Thymus (tissue), 11 donors: ENCODE measurements around the gene RAB31. TPM values are rescaled to one million over a fixed set of nuclear protein-coding genes. Genes with fewer than 3 reads are reported as not detected.

Source experiments
- DNase-seq, 9 donors: peaks; one replicate each; pipeline ENCODE4 v3.0.0-alpha.2; 2013; ENCODE audit warnings: low spot score in 9 of 9, low read depth in 6 of 9, missing footprints in 1 of 9
- H3K27ac ChIP-seq, 2 donors: one replicate each; pipeline ENCODE4 v1.5.1; 2013; ENCODE audit warnings: control low read depth in 1 of 2, low read depth in 1 of 2, low read length in 1 of 2, mild to moderate bottlenecking in 1 of 2, moderate library complexity in 1 of 2
- H3K27me3 ChIP-seq, 2 donors: one replicate each; pipeline ENCODE4 v1.5.1; 2013; ENCODE audit warnings: low read length in 1 of 2; ENCODE audit not compliant: control insufficient read depth in 2 of 2, insufficient read depth in 1 of 2
- H3K36me3 ChIP-seq, 2 donors: one replicate each; pipeline ENCODE4 v1.5.1; 2013; ENCODE audit warnings: low read length in 1 of 2, mild to moderate bottlenecking in 1 of 2, moderate library complexity in 1 of 2; ENCODE audit not compliant: control insufficient read depth in 2 of 2, insufficient read depth in 2 of 2
- H3K4me1 ChIP-seq, 2 donors: one replicate each; pipeline ENCODE4 v1.5.1; 2013; ENCODE audit warnings: low read length in 2 of 2; ENCODE audit not compliant: control insufficient read depth in 2 of 2, insufficient read depth in 2 of 2
- H3K4me3 ChIP-seq, 2 donors: one replicate each; pipeline ENCODE4 v1.5.1; 2013; ENCODE audit warnings: low read length in 2 of 2, control low read depth in 1 of 2, mild to moderate bottlenecking in 1 of 2
- H3K9me3 ChIP-seq, 2 donors: one replicate each; pipeline ENCODE4 v1.5.1; 2013; ENCODE audit warnings: low read length in 1 of 2, mild to moderate bottlenecking in 1 of 2; ENCODE audit not compliant: control insufficient read depth in 2 of 2, insufficient read depth in 1 of 2
- WGBS: extraction: QIAGEN DNeasy Blood & Tissue Kit; methylation state at CpG from one replicate; pipeline ENCODE4 v1.1.7; 2013; 5-methylcytosine and 5-hydroxymethylcytosine counted together
- polyA plus RNA-seq: library from polyadenylated mRNA; stranded (reverse); fragments of 200-250 nt; gene quantifications from one replicate; pipeline ENCODE4 v1.2.3, GENCODE V29; 2013
- total RNA-seq: library from RNA; stranded (reverse); fragments of 120-200 nt; gene quantifications from one replicate; pipeline ENCODE4 v1.2.4, GENCODE V29; 2013
- donor health status: healthy.

The RAB31 gene
- total and polyA plus RNA-seq, 2 donors: 10.1 to 17.8 TPM

- peaks cover 0 to 4% of the 10 kb centered on the region in 2 donors for H3K4me1 ChIP-seq
- WGBS: 94% methylated on average over 4 of the region's 4 CpGs
- no peaks in the 10 kb centered on the region for H3K9me3 ChIP-seq
- H3K27ac ChIP-seq: no peak overlapping the region
- no peaks in the 10 kb centered on the region for H3K36me3 ChIP-seq
- DNase-seq: no peak
- no peaks in the 10 kb centered on the region for H3K27me3 ChIP-seq
- H3K4me3 ChIP-seq: no peak overlapping the region
Observed at GRCh38 chr18:9820719-9821118, 112.6 kb downstream of the RAB31 start.

GRCh38 chr18:9822587-9823185 is 114.6 kb downstream of the RAB31 start:
- H3K27me3 ChIP-seq: no peaks in the 10 kb centered on the region
- 97% methylated on average over 11 of the region's 11 CpGs for WGBS
- H3K4me3 ChIP-seq: no peak overlapping the region
- DNase-seq: no peak
- H3K27ac ChIP-seq: no peak overlapping the region
- H3K9me3 ChIP-seq: no peaks in the 10 kb centered on the region
- H3K4me1 ChIP-seq: peaks cover 0 to 4% of the 10 kb centered on the region in 2 donors
- H3K36me3 ChIP-seq: no peaks in the 10 kb centered on the region

- DNase-seq: no peak
- H3K36me3 ChIP-seq: no peaks in the 10 kb centered on the region
- no peaks in the 10 kb centered on the region for H3K9me3 ChIP-seq
- H3K27ac ChIP-seq: no peak overlapping the region
- no peaks in the 10 kb centered on the region for H3K27me3 ChIP-seq
- H3K4me3 ChIP-seq: no peak overlapping the region
- WGBS: 84% methylated on average over 4 of the region's 4 CpGs
- peaks cover 0 to 4% of the 10 kb centered on the region in 2 donors for H3K4me1 ChIP-seq
Observed at GRCh38 chr18:9823805-9824473, 115.8 kb downstream of the RAB31 start.

- peaks cover 0 to 4% of the 10 kb centered on the region in 2 donors for H3K4me1 ChIP-seq
- H3K27me3 ChIP-seq: no peaks in the 10 kb centered on the region
- no peak overlapping the region for H3K27ac ChIP-seq
- DNase-seq: no peak
- 95% methylated on average over 3 of the region's 3 CpGs for WGBS
- H3K9me3 ChIP-seq: no peaks in the 10 kb centered on the region
- H3K36me3 ChIP-seq: no peaks in the 10 kb centered on the region
- no peak overlapping the region for H3K4me3 ChIP-seq
Observed at GRCh38 chr18:9824474-9824832, 116.4 kb downstream of the RAB31 start.

GRCh38 chr18:9824952-9825371 is 116.9 kb downstream of the RAB31 start:
- Histone ChIP-seq H3K27me3 (no peaks in the 10 kb centered on the region), H3K4me1 (peaks cover 0 to 4% of the 10 kb centered on the region in 2 donors), H3K36me3 (no peaks in the 10 kb centered on the region), H3K4me3 (no peak overlapping the region), H3K27ac (no peak overlapping the region), H3K9me3 (no peaks in the 10 kb centered on the region)
- WGBS: 97% methylated on average over 3 of the region's 3 CpGs
- DNase-seq: no peak

- H3K36me3 ChIP-seq: no peaks in the 10 kb centered on the region
- DNase-seq: peak in 1 of 9 donors; percentile 18
Observed at GRCh38 chr18:9825571-9826073, 117.5 kb downstream of the RAB31 start.

GRCh38 chr18:9826685-9827084 is 118.6 kb downstream of the RAB31 start:
- Histone ChIP-seq H3K4me1 (peaks cover 0 to 4% of the 10 kb centered on the region in 2 donors), H3K4me3 (no peak overlapping the region), H3K27me3 (no peaks in the 10 kb centered on the region), H3K36me3 (no peaks in the 10 kb centered on the region), H3K27ac (no peak overlapping the region), H3K9me3 (no peaks in the 10 kb centered on the region)
- WGBS: 97% methylated on average over 4 of the region's 4 CpGs
- no peak for DNase-seq

More at GRCh38 chr18:9825571-9826073, 117.5 kb downstream of the RAB31 start:
- H3K4me3 ChIP-seq: no peak overlapping the region
- WGBS: 30% methylated on average over 6 of the region's 6 CpGs
- no peaks in the 10 kb centered on the region for H3K9me3 ChIP-seq
- H3K4me1 ChIP-seq: peaks cover 0 to 4% of the 10 kb centered on the region in 2 donors
- no peaks in the 10 kb centered on the region for H3K27me3 ChIP-seq
- no peak overlapping the region for H3K27ac ChIP-seq

GRCh38 chr18:9827211-9827792 is 119.2 kb downstream of the RAB31 start:
- DNase-seq: no peak

GRCh38 chr18:9827793-9828505 is 119.8 kb downstream of the RAB31 start:
- Histone ChIP-seq H3K4me1 (peaks cover 0 to 4% of the 10 kb centered on the region in 2 donors), H3K27ac (no peak overlapping the region), H3K36me3 (no peaks in the 10 kb centered on the region), H3K27me3 (no peaks in the 10 kb centered on the region), H3K9me3 (no peaks in the 10 kb centered on the region), H3K4me3 (no peak overlapping the region)
- WGBS: 81% methylated on average over 14 of the region's 14 CpGs
- no peak for DNase-seq

More at GRCh38 chr18:9827211-9827792, 119.2 kb downstream of the RAB31 start:
- Histone ChIP-seq H3K4me3 (no peak overlapping the region), H3K36me3 (no peaks in the 10 kb centered on the region), H3K9me3 (no peaks in the 10 kb centered on the region), H3K27me3 (no peaks in the 10 kb centered on the region), H3K4me1 (peaks cover 0 to 4% of the 10 kb centered on the region in 2 donors), H3K27ac (no peak overlapping the region)
- 95% methylated on average over 7 of the region's 7 CpGs for WGBS
